ENCODE results near the gene TMEM163. TPM values are rescaled to one million over a fixed set of nuclear protein-coding genes. Genes with fewer than 3 reads are reported as not detected.

The TMEM163 gene
- polyA plus RNA-seq, 1 experiment = not detected

GRCh38 chr2:134435936-134436335, 282.9 kb downstream of the TMEM163 start:
- CTCF ChIA-PET = interaction anchor here (0.9 to 6.4 kb wide), 6 partner anchors 8 to 551 kb away, joined by 3 to 62 read pairs (median 4); no protein-coding TSS in a partner anchor
- no peak for DNase-seq (ENCODE audit: low read depth)
- Histone ChIP-seq H3K4me3 (ENCODE audit: low read depth, low read length) (no peak overlapping the region), H3K27me3 (ENCODE audit: control insufficient read depth, insufficient read depth, low read length) (no peaks in the 10 kb centered on the region), H3K36me3 (ENCODE audit: control insufficient read depth, insufficient read depth, low read length) (peaks cover 1% of the 10 kb centered on the region)
- no peak for TF ChIP-seq CTCF (IDR thresholded peaks at IDR 0.05; ENCODE audit: insufficient read depth, low read depth, low read length)
- POLR2A ChIA-PET = no interaction called here

DNA sequence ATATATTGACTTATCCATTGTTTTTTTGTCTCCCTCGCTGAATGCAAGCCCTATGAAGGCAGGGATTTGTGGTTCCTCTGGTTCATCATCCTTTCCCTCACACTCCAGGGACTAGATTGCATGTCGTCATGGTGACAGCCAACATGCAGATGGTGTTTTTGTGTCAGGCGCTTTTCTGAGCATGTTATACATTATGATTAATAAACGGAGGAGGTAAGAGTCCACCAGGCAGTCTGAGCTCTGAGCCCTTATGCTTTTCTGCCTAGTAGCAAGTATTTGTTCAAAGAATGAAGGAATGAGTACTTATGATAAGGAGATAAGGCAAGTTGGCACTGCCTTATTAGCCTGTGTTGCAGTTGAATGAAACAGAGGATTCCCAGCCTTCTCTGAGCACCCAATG, 283.3 kb downstream of the TMEM163 start:
- Histone ChIP-seq H3K27me3 (ENCODE audit: control insufficient read depth, insufficient read depth, low read length) (no peaks in the 10 kb centered on the region), H3K4me3 (ENCODE audit: low read depth, low read length) (no peak overlapping the region), H3K36me3 (ENCODE audit: control insufficient read depth, insufficient read depth, low read length) (peaks cover 1% of the 10 kb centered on the region)
- ChIA-PET CTCF (interaction anchor here (1.1 to 6.4 kb wide), 4 partner anchors 9 to 551 kb away, joined by 3 to 62 read pairs (median 4); no protein-coding TSS in a partner anchor), POLR2A (no interaction called here)
- DNase-seq (ENCODE audit: low read depth) = no peak
- no peak for TF ChIP-seq CTCF (IDR thresholded peaks at IDR 0.05; ENCODE audit: insufficient read depth, low read depth, low read length)

DNA sequence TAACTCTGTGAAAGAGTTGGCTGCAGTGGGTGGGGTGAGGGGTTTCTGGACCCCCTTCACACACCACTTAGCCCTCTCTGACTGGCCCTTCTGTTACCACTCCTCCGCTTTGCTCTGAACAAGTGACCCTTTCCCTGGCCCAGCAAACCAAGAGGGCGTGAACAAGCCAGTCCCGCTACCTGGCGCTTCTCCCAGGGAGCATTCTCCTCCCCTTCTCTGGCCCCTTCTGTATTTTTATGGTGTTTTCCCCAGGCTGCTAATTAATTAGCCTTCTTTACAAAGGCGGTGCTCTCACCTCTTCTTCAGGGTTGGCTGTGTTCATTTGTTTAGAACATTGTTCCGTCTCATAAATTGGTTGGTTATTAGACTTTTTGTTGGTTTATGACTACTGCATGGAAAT, 284.8 kb downstream of the TMEM163 start:
- TF ChIP-seq CTCF (IDR thresholded peaks at IDR 0.05; ENCODE audit: insufficient read depth, low read depth, low read length) = no peak
- DNase-seq (ENCODE audit: low read depth) = no peak
- no peak overlapping the region for H3K4me3 ChIP-seq (ENCODE audit: low read depth, low read length)
- POLR2A ChIA-PET = no interaction called here
- no peaks in the 10 kb centered on the region for H3K27me3 ChIP-seq (ENCODE audit: control insufficient read depth, insufficient read depth, low read length)
- peaks cover 1% of the 10 kb centered on the region; the same call in 1 of the 2 replicates for H3K36me3 ChIP-seq (ENCODE audit: control insufficient read depth, insufficient read depth, low read length)
- CTCF ChIA-PET = interaction anchor here (0.9 to 6.4 kb wide), 2 partner anchors 8 to 16 kb away, joined by 3 to 62 read pairs; no protein-coding TSS in a partner anchor

DNA sequence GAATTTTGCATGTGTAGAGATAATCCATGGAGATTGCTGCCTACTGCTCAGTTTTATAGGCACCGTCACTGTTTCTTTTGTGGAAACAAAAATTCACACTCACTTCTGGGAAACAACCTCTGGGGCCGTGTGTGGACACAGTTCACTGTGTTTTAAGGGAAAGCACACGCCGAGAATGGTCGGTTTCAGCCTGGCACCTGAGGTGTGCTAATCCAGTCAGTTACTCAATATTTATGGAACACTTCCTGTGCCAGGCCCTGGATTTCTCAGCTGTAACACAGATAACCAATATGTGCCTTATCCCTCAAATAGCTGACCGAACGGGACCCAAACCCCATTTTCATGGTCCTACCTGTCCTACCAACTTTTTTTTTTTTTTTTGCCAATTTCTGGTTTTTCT, 285.3 kb downstream of the TMEM163 start:
- DNase-seq (ENCODE audit: low read depth) = no peak
- POLR2A ChIA-PET = no interaction called here
- no peaks in the 10 kb centered on the region for H3K27me3 ChIP-seq (ENCODE audit: control insufficient read depth, insufficient read depth, low read length)
- TF ChIP-seq CTCF (IDR thresholded peaks at IDR 0.05; ENCODE audit: insufficient read depth, low read depth, low read length) = no peak
- H3K4me3 ChIP-seq (ENCODE audit: low read depth, low read length) = no peak overlapping the region
- H3K36me3 ChIP-seq (ENCODE audit: control insufficient read depth, insufficient read depth, low read length) = peaks cover 1% of the 10 kb centered on the region; the same call in 1 of the 2 replicates
- CTCF ChIA-PET = interaction anchor here (0.6 to 6.4 kb wide), 3 partner anchors 8 to 17 kb away, joined by 3 to 62 read pairs (median 3); no protein-coding TSS in a partner anchor

- CTCF ChIA-PET = interaction anchor here (1.4 to 3.3 kb wide), 2 partner anchors 18 to 546 kb away, joined by 4 to 12 read pairs; no protein-coding TSS in a partner anchor
Measured at GRCh38 chr2:134432435-134432883, 286.3 kb downstream of the TMEM163 start.

More at GRCh38 chr2:134432435-134432883, 286.3 kb downstream of the TMEM163 start:
- POLR2A ChIA-PET = interaction anchor here (0.6 kb wide), 1 partner anchor 144 kb away, joined by 10 read pairs; no protein-coding TSS in a partner anchor
- no peak for DNase-seq (ENCODE audit: low read depth)
- no peak for TF ChIP-seq CTCF (IDR thresholded peaks at IDR 0.05; ENCODE audit: insufficient read depth, low read depth, low read length)
- no peaks in the 10 kb centered on the region for H3K27me3 ChIP-seq (ENCODE audit: control insufficient read depth, insufficient read depth, low read length)
- peaks cover 1% of the 10 kb centered on the region; the same call in 1 of the 2 replicates for H3K36me3 ChIP-seq (ENCODE audit: control insufficient read depth, insufficient read depth, low read length)
- H3K4me3 ChIP-seq (ENCODE audit: low read depth, low read length) = no peak overlapping the region

Data from BJ (cell line).